Prostate gland (tissue), 2 donors: ENCODE results near the gene OPN4.

Experiments used
- CTCF ChIP-seq, 4 experiments: fragments of 200-600 bp in 2 of 4; fragments of 450-650 bp in 2 of 4; sonication (generic) in 2 of 4; IDR thresholded peaks; 1 replicate in 3 of 4; 2 replicates in 1 of 4; pipeline ENCODE4 v1.5.1; 2016 to 2019; ENCODE audit warnings: antibody characterized with exemption in 4 of 4, mild to moderate bottlenecking in 2 of 4, moderate library complexity in 2 of 4
- POLR2A ChIP-seq: fragments of 450-650 bp; IDR thresholded peaks from one replicate; pipeline ENCODE4 v1.6.1; 2016; ENCODE audit warnings: antibody characterized with exemption, mild to moderate bottlenecking
- POLR2AphosphoS5 ChIP-seq: sonication (generic); formaldehyde crosslinking; IDR thresholded peaks from one replicate; pipeline ENCODE4 v1.6.1; 2017; ENCODE audit warnings: antibody characterized with exemption

DNA sequence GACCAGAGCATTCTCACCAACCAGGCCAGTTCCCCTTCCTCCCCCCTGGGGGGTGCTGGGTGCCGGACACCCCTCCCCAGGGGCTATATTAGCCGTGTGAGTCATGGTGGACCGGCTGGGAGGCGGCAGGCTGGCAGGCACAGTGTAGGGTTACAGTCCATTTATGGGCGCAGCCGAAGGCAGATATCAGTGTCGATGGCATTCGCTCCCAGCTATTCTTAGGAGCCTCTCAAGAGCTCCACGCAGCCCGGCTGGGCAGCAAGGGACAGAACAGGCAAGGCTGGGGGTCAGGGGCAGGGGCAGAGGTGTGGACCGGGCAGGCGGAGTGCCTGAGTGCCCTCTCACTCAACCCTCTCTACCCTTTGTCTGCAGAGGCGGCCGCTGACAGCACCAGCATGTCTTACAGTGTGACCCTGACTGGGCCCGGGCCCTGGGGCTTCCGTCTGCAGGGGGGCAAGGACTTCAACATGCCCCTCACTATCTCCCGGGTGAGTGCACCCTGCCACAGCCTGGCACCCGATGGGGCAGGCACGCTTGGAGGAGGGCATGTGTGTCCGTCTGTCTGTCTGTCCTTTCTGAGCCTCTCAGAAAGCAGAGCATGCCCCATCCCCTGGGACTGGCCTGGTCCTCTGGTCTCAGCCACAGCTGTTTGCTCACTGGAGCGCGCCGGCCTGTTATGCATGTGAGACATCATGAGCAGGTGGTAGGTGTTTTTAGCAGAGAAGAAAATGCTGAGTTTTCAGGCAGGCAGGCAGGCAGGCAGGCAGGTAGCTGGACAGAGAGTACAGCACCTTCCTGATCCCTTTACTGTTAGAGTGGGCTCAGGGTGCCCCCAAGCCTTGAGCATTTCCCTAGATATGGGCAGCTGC, 14.2 kb downstream of the OPN4 start, which contains the start of gene LDB3:
- TF ChIP-seq CTCF (IDR thresholded peaks at IDR 0.05) (no peak), POLR2A (peak; percentile 18), POLR2AphosphoS5 (peak; percentile 42)
